Activated CD8-positive, alpha-beta memory T cell treated with anti-CD3 and anti-CD28 coated beads for 24 hours (primary cell): ENCODE results near the gene KIF16B.
"Not testable (repeated sequence)": the region's sequence is repeated elsewhere in the genome, so short reads cannot be mapped to it uniquely, and the experiment has no call there.

ENCODE experiments used
- DNase-seq: peaks from one replicate; pipeline ENCODE4 v3.0.0-alpha.2; 2020

Gene KIF16B

DNA sequence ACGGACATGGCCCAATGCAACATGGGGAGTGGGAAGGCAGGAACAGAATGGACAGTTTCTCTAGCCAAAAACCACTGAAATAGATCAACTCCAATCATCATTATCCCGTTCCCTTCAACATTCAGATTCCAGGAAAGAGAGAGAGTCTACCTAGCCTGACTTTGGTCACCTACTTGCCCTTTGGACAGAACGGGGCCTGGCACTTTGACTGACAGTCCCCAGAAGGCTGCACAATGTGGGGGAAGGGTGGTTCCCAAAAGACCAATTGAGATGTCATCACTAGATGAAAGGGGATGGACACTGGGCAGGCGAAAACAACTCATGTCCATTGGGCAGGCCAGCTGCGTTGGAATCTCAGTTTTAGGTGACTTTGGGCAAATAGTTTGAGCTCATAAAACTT is 15.0 kb upstream of the KIF16B start:
- no peak for DNase-seq

DNA sequence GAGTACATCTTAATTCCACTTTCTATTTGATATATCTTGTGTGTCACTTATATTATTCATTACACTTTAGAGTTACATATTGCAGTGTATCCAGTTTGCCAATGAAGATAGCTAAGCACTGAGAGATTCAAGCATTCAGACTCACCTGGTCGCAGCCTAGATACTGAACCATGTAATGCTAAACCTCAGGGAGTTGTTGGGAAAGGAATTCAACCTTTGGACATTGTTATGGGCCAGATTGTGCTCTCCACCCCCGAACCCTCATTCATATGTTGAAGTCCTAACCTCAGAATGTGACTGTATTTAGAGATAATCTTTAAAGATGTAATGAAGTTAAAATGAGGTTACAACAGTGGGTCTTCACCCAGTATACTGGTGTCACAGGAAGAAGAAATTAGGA is 13.8 kb upstream of the KIF16B start:
- no peak for DNase-seq

DNA sequence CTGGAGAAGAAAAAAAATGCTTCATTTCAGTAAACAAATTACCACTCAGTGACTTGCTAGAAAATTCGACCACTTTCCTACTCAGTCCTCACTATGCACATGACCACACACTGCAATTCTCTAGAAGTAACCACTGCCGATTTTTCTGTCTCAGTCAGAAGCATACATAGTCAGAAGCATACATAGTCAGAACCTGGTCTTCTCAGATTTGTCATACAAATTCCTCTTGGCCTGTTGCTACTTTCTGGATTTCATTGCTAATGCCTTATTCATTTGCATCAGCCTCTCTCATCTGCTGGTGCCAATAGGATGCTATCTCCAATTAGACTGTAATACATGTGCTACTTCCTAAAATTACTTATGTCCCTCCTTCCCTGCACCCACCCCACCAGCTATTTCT is 10.2 kb upstream of the KIF16B start:
- DNase-seq = no peak

DNA sequence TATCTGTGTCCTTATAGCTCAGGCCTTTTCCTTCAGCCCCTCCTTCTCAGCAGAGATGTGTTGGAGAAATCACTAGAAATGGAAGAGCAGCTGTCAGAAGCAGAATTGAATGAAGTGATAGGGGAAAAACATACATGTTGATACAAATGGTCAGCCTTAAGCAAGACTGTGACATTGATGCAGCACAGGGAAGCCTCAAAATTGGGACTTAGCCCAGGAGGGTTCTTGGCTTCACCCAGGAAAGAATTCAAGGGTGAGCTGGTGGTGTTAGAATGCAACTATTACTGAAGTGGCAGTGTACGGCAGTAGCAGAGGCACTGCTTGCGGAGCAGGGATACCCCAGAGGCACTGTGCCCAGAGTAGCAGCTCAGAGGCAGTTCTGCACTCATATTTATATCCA is 8.0 kb upstream of the KIF16B start:
- DNase-seq = no peak

DNA sequence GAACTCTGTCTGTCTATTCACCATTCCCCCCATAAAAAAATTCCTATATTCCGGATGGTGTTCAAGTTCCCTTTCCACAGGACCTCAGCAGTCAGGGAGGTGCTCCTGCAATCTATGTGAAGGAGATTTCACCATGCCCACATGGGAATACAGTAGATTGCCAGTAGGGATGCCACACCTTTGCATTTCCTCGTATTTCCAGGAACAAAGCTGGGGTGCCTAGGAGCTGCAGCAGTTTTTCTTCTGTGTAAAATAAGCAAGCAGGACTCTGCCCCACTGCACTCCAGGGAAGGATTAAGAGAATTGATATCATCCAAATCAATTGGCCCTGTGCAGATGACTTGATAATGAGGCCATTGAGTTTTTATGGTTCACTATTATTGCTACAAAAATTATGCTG is 7.4 kb upstream of the KIF16B start:
- DNase-seq = no peak

DNA sequence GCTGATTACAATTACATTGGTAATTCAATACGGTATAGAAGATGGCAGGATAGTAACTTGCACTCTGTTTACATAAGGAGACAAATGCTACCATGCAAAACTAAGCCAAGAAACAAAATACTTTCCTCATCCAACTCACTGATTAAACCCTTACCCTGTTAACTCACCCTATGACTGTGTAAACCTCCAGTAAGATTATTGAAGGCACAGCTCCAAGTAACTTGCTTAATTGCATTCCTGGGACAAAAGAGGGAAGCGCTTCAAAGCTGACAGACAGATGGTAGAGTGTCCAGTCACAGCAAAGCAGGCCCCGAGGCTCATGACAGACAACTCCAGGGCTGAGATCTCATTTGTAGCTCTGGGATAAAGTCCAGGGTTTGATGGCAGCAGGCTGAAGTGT is 6.9 kb upstream of the KIF16B start:
- no peak for DNase-seq

DNA sequence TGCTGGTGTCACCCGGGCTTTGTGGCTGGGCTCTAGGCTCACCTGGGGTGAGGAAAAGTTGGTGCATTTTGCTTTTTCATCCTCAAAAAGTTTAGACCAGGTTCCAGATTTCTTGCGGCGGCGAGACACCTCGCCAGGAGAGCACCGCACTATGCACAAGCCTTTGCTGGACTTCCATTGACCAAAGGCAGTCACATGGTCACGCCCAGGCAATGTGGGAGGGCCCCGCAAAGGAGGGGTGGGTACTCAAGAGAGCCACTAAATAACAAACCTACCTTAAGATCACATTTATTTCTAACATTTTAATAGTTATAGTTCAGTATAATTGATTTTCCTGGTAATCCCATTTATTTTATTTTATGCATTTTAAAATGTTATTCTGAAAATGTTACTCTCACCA is 3.0 kb upstream of the KIF16B start:
- DNase-seq = no peak

DNA sequence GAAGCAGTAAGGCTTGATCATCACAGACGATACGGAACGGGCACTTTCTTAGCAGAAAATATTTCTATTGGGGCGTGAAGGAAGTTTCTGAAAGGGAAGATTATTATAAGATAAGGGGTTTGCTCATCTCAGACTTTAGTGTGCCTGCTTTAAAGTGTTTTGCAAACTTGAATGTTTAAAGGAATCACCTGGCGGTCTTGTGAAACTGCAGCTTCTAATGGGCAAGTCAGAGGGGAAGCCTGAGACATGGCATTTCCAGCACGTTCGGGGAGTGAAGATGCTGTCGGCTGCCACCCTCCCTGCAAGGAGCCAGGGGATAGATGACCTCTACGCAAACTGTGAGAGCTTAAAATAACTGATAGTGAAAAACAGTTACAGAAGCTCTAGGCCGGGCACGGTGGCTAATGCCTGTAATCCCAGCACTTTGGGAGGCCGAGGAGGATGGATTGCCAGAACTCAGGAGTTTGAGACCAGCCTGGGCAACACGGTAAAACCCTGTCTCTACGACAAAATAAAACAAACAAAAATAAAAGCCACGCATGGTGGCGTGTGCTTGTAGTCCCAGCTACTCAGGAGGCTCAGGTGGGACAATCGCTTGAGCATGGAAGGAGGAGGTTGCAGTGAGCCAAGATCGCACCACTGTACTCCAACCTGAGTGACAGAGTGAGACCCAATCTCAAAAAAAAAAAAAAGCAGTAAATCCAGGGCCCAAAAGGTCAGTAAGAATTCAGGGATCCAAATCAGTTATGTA is 2.3 kb upstream of the KIF16B start:
- peak; percentile 62 for DNase-seq

DNA sequence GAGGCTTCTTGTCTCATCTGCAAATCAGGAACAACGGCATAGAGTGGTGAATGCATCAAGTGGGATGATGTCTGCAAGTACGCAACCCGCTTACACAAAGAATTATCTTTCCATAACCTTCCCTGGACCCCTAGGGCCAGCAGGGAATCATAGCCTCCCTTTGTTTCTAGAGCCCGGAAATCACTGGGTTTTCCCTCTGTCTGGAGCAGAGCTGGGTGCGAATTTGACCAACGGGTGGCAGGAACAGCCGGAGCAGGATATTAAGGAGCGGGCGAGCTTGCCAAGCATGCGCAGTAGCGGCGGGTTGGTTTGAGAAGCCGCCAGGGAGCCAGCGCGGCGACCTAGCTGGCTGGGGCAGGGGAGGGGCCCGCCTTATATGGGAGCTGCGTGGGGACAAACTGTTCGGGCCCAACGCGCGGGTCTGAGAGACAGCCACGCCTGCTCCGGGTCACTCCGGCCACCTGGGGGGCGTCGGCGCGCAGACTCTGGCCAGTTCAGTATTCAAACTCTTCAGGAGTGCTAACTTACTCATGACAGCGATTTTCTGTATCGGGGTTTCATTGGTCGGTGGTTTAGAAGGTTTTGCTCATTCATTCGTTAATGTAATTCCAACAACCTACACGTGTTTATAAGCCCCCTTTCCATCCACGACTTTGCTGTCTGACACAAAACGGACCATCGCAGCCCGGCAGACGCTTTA is 1.6 kb upstream of the KIF16B start:
- peak; percentile 92 for DNase-seq

DNA sequence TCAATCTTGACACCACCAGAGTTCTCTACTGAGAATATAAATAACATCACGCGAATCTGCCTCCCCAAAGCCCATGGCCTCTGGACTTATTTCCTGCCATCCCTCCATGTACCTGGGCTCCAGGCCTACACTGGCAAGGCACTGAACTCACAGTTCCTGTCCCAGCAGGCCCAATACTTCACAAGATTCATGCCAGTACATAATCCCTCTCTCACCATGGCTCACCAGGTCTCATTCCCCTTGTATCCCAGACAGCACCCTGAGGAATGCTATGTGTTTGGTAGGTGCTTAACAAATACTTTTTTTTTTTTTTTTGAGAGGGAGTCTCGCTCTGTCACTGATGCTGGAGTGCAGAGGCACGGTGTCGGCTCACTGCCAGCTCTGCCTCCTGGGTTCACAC is 1.9 kb downstream of the KIF16B start:
- no peak for DNase-seq

DNA sequence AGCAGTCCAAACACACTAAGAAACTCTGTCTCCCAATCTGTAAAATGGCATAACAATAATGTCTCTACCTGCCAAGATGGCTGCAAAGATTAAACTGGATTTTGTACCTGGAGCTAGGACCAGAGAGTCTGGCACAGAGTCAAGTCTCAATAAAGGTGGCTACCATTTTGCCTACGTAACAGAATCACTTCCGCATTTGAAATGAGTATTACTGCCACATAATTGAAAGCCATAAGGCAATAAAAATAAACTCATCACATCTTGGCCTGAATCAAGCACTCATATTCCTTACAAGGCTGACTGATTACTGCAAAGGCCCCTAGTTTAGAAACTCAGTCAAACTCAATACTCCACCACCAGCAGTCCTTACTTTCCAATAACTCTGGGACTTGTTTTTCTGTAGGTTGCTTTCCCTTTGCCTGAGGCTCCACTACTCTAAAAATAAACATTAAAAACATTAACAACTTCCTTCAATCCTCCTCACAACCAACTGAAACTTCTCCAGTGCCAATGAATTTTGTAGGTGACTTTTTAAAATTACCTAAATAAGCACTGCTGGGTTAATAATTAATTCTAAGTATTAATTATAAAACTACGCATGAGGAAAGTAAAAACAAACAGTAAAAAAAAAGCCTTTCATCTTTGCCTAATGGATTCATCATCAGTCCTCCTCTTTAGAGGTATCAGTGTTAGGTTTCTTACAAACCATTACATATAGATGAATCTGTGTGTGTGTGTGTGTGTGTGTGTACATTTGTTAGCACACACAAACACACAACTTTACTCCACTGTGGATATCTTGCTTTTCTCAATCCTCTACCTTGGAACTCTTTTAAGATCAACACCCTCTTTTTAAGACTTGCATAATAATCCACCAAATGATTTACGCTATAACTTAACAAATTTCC is 3.7 kb downstream of the KIF16B start:
- no peak for DNase-seq

DNA sequence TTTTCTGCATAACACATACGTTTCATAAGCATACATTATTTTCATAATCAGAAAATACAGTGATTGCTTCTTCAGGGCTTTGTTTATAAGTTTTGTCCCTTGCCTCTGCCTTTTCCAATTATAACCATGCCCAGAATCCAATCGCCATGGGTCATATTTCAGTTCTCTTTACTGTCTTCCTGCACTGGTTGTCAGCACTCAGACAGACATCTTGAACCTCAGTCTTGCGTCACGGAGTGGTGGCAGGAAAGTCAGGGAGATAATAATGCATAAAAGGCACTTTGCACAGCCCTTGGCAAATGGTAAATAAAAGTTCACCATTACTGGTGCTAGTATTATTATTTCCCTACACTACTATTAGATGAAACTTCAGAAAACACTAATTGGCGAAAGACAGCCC is 7.2 kb downstream of the KIF16B start:
- DNase-seq = no peak

DNA sequence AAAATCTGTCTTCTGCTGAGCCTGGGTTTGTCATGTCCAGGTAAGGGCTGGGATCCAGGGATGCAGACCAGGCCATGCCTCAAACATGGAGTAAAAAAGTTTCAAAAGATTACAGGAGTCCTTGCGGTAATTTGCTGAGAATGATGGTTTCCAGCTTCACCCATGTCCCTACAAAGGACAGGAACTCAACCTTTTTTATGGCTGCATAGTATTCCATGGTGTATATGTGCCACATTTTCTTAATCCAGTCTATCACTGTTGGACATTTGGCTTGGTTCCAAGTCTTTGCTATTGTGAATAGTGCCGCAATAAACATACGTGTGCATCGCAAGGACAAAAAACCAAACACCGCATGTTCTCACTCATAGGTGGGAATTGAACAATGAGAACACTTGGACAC is 9.2 kb downstream of the KIF16B start:
- not testable (repeated sequence) for DNase-seq

DNA sequence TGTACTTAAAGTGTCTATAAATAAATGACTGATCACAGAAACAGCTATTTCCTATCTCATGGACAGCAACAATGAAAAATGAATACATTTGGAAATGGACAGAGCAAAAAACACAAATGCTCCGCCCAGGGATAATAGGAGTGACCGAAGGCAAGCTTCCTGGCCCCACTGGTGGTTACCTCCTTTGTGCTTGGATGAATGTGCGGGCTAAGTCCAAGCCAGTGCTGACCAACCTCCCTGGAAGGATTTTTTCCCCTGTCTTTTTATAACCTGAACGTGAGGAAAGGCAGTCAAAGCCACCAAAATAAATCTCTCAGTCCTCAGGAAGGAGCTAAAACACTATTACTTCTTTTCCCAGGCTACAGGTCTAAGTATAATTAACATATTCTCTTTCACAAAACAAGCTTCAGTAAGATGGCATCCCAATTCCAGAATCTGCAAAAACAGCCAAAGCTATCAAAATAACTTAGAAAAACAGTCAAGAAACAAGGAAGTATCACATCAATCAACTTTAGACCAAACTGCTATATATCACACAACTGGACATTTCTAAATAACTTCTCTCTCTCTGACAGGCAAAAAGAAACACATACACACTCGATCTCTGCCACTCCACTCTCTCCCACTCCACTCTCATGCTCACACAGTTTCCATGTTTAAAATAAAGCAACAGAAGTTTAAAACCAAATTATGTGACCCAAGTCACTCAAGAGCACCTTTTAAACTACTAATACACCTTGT is 10.0 kb downstream of the KIF16B start:
- DNase-seq = no peak

DNA sequence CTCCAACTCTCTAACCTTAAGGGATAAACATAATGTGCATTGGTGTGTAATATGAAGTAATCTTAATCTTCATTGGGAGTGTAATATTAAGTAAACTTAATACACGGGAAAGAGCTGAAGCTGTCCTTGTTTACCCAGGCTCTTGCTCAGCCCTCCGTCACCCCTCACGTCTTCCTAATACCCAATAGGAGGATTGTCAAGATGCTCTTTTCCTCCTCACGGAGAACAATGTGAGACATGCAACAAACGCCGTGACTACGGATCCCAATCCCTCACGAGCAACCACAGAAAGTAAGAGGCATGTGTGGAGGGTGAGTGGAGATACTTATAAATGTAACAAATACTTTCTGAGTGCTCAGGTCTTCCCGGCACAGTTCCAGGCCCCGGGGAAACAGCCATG is 11.0 kb downstream of the KIF16B start:
- no peak for DNase-seq

DNA sequence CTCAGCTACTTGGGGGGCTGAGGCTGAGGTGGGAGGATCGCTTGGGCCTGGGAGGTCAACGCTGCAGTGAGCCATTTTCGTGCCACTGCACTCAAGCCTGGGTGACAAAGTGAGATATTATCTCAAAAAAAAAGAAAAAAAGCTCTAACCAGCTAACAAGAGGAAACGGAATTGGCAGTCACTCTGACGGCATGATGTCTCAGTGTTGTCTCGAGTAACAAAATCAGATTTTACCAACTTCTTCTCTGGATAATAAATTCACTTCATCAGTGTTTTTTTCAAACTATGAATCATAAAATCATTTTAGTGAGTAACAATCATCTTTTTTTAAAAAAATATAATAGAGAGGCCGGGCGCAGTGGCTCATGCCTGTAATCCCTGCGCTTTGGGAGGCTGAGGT is 12.6 kb downstream of the KIF16B start:
- DNase-seq = no peak

DNA sequence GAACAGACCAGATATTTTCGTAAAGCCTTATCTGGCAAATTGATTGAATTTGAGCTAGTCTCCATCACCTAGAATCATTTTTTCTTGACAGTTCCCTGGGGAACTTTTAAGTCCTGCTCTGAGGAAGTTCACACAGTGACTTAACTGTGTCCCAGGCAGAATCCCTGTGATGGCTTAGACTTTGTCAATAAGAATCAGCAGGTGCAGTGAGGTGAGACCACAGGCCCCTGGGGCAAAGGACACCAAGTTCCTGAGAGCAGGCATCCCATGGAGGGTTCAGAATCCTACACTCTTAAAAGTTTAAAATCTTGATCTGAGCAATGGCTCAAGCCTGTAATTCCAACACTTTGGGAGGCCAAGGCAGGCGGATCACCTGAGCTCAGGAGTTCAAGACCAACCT is 13.0 kb downstream of the KIF16B start:
- no peak for DNase-seq

DNA sequence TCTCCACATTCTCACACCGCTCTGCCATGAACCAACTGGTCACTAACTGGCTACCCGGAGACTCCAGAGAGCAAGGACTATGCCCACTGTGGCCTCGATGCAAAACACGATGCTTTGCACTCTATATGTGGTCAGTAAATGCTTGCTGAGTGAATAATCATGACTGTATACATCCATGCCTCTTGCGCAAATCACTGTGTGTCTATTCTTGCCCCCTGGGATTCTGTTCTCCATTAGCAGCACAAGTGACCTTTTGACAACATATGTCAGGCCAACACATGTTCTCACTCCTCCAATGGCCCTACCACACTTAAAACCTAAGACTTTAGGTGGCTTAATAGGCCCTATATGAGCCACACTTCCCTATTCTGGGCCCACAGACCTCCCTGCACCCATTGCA is 16.9 kb downstream of the KIF16B start:
- DNase-seq = no peak

DNA sequence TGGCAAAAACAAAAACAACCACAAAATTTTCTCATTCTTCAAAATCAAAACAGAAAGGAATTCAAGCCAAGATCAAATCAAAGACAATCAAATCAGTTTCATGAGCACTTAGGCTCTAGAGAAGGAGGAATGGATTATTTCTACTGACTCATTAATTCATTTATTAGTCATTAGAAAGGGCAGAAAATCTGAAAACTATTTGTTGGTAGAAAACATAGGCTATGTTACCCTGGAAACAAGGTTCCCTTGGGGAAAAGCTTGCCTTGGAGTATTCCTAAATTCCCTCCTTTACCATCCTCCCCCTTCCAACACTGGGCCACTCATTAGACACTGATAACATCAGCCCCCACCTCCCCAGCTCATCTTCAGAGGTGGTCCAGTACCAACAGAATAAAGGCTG is 17.5 kb downstream of the KIF16B start:
- DNase-seq = no peak

DNA sequence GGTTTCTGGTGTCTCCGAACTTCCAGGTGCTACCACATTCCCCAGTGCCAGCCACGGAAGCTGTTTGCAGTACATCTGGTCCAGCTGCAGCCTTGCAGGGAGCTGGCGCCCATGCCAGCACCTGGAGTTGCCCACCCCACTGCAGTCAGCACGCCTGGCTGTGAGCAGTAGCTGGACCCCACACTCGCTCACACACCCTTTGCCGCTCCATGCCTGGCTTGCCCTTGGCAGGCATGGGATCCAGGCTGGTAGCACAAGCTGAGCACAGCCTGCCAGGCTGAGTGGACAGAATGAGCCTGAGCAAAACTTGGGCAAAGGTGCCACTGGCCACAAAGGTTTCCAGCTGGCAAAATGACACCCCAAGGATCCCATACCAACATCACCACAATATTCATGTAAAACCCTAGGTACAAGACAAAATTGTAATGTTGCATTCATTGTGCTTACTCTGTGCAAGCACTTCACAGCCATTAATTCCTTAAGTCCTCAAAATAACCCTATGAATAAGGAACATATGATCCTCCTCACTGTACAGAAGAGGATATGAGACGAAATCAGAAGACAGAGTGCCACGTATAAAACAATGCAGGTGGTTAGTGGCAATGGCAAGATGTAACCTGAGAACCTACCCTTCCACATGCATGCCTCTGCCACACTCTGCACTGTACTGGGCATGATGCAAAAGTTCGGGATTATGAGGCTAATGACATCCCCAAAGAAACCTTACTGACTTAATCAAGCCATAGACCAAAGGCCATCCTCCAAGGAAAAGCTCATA is 18.3 kb downstream of the KIF16B start:
- no peak for DNase-seq

DNA sequence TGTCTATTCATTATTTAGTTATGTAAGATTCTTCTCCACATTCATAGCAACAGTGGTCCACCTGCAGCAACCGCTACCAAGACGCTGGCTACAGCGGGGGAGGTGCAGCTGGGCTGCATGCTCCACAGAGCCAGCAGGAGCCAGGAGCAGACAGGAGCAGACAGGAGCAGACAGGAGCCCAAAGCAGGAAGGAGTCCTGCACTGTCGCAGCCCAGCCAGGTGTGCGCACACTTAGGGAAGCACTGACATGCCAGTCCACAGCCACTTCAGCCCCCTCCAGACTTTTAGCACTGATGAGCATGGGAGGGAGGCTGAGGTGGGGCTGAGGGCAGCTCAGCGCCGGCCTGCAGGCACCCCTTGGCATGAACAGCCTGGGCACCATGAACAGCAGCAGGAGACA is 19.6 kb downstream of the KIF16B start:
- DNase-seq = no peak

DNA sequence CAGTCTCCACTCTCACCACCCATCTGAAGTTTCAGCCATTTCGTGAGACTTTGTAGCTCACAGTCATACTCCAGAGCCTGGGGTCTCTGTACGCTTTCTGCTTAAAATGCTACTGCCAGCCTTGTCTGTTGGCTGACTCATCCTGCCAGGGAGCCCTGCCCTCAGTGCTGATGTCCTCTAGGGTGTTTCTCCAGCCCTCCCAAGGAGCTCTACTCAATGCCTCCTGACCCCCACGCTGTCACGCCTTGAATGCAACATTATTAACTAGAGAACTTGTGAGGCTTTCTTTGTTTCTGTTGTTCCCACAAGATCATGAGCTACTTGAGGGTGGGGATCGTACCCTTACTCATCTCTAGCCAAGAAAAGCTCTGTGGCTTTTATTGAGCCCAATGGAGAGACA is 20.1 kb downstream of the KIF16B start:
- no peak for DNase-seq
